ENCODE measurements around the gene PLXNA2.

DNA sequence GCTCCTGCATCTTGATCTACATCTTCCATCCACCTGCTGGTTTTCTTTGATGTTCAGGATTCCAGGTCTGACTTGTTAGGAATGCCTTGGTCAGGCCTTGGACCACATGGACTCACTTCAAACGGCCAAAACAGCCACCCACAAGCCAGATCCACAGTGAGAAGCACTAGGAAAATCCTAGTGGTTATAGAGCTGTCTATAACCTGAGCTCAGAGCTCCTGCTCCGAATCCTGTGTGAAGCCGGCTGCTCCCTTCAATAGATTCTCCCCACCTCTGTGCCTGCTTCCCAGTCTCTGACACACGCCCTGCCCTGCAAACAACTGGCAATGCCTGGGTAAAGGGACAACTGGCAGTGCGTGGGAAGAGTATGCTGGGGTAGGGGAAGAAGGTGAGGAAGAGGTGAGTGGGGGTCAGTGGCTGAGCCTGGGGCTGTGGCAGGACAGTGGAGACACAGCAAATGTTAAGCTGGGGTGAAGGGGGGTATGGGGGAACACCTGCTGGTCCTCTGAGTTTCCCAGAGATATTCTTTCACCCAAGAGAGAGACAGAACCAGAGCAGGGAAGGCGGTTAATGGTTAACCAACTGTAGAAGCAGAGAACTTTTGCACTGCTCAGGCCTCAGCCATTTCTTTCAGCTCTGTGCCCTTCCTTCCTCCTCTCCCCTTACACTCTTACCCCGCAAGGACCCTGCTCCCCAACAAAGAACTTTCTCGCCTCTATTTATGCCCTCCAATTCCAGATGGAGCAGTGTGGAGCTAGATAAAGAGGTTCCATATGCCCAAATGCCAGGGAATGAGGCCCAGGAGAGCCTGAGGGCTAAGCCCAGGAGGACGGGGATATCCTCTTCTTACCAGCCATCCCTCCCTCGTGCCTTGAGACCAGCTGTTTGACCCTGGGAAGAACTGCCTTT, 4.5 kb downstream of the PLXNA2 start:
- TF ChIP-seq, protein P1, sequence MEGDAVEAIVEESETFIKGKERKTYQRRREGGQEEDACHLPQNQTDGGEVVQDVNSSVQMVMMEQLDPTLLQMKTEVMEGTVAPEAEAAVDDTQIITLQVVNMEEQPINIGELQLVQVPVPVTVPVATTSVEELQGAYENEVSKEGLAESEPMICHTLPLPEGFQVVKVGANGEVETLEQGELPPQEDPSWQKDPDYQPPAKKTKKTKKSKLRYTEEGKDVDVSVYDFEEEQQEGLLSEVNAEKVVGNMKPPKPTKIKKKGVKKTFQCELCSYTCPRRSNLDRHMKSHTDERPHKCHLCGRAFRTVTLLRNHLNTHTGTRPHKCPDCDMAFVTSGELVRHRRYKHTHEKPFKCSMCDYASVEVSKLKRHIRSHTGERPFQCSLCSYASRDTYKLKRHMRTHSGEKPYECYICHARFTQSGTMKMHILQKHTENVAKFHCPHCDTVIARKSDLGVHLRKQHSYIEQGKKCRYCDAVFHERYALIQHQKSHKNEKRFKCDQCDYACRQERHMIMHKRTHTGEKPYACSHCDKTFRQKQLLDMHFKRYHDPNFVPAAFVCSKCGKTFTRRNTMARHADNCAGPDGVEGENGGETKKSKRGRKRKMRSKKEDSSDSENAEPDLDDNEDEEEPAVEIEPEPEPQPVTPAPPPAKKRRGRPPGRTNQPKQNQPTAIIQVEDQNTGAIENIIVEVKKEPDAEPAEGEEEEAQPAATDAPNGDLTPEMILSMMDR (IDR thresholded peaks at IDR 0.05; ENCODE audit: low read depth, low read length): no peak
- no peak for TF ChIP-seq EZH2phosphoT487 (IDR thresholded peaks at IDR 0.05; ENCODE audit: low read depth)
